ENCODE data around the gene USP9Y.

DNA sequence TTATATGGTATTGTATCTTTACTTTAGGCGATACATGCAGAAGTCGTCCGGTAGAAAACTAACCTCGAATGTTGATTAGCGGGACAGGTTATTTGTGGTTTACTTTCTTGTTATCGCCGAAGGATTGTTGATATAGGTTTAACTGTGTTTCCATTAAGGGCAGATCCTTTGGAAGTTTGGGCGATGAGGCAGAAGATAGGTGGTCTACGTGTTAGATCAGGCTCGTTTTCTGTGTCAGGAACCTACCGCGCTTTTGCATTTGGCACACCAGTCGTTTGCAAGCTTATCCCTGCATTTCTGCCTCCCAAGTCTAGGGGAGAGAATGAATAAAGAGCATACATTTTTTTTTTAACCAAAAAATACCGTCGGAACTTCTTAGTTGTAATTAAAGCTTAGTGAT lies 204.9 kb downstream of the USP9Y start:
- TF ChIP-seq CTCF (IDR thresholded peaks at IDR 0.05), result no peak
- TF ChIP-seq POLR2A (IDR thresholded peaks at IDR 0.05), result no peak

Data from lower leg skin (tissue), 3 donors.